Stimulated activated CD8-positive, alpha-beta memory T cell treated with anti-CD3 and anti-CD28 coated beads, Interleukin-15, amount 100 ng/mL, for 48 hours (primary cell): ENCODE data around the gene SLX9.

Experiments
- DNase-seq, 2 donors: peaks; one replicate each; pipeline ENCODE4 v3.0.0-alpha.2; 2020; ENCODE audit warnings: low read depth in 2 of 2

SLX9 gene

GRCh38 chr21:44930543-44930981 lies 9.3 kb upstream of the SLX9 start:
- DNase-seq, result peak in 1 of 2 donors; percentile 31

GRCh38 chr21:44931137-44931500 lies 8.7 kb upstream of the SLX9 start:
- no peak for DNase-seq

- no peak for DNase-seq
Measured at GRCh38 chr21:44931501-44932407, 8.1 kb upstream of the SLX9 start.

GRCh38 chr21:44932408-44933181 lies 7.2 kb upstream of the SLX9 start:
- DNase-seq, result peak; percentile 52

- DNase-seq, result no peak
Measured at GRCh38 chr21:44933199-44933917, 6.5 kb upstream of the SLX9 start.

- DNase-seq, result no peak
Measured at GRCh38 chr21:44933918-44934260, 5.9 kb upstream of the SLX9 start.

GRCh38 chr21:44934276-44934675 lies 5.6 kb upstream of the SLX9 start:
- DNase-seq, result no peak

GRCh38 chr21:44934797-44935532 lies 4.9 kb upstream of the SLX9 start:
- DNase-seq, result no peak

- no peak for DNase-seq
Measured at GRCh38 chr21:44935533-44935927, 4.3 kb upstream of the SLX9 start.

GRCh38 chr21:44938772-44939531 lies 877 bp upstream of the SLX9 start:
- no peak for DNase-seq

- DNase-seq, result no peak
Measured at GRCh38 chr21:44940116-44940631, 345 bp downstream of the SLX9 start.

- no peak for DNase-seq
Measured at GRCh38 chr21:44941567-44941966, 1.7 kb downstream of the SLX9 start.

- DNase-seq, result no peak
Measured at GRCh38 chr21:44942566-44942965, 2.7 kb downstream of the SLX9 start.

- DNase-seq, result no peak
Measured at GRCh38 chr21:44943005-44943685, 3.3 kb downstream of the SLX9 start.

- no peak for DNase-seq
Measured at GRCh38 chr21:44943686-44944550, 4.1 kb downstream of the SLX9 start.

- DNase-seq, result no peak
Measured at GRCh38 chr21:44944596-44944995, 4.8 kb downstream of the SLX9 start.

- no peak for DNase-seq
Measured at GRCh38 chr21:44946254-44947041, 6.6 kb downstream of the SLX9 start.
